GM23338 (cell line): ENCODE measurements around the gene RELN.

Experiments
- CREB1 ChIP-seq: fragments of 250-450 bp; sonication (Bioruptor Pico); IDR thresholded peaks from 2 replicates; pipeline ENCODE4 v1.5.0; 2020; ENCODE audit warnings: low read depth, mild to moderate bottlenecking, moderate library complexity
- CTCF ChIP-seq, 2 experiments: fragments of 200-600 bp in 1 of 2; sonication (generic) in 1 of 2; conservative IDR thresholded peaks; 2 replicates each; pipeline versions ENCODE4 v1.5.1 to v1.6.1; 2016 to 2017; ENCODE audit warnings: antibody characterized with exemption in 2 of 2, low read depth in 2 of 2, mild to moderate bottlenecking in 2 of 2, moderate library complexity in 1 of 2
- ETS1 ChIP-seq: IDR thresholded peaks from 2 replicates; pipeline ENCODE4 v1.6.1; 2016; ENCODE audit warnings: antibody characterized with exemption
- EZH2 ChIP-seq: fragments of 200-600 bp; sonication (generic); IDR thresholded peaks from one replicate; pipeline ENCODE4 v1.8.0; 2017; ENCODE audit warnings: antibody characterized with exemption, mild to moderate bottlenecking, low read depth; ENCODE audit not compliant: unreplicated experiment
- EZH2phosphoT487 ChIP-seq: fragments of 200-600 bp; sonication (generic); IDR thresholded peaks from one replicate; pipeline ENCODE4 v1.8.1; 2018; ENCODE audit warnings: antibody characterized with exemption; ENCODE audit not compliant: unreplicated experiment
- JUNB ChIP-seq: IDR thresholded peaks from one replicate; pipeline ENCODE4 v1.6.1; 2016; ENCODE audit warnings: antibody characterized with exemption; ENCODE audit not compliant: unreplicated experiment
- NANOG ChIP-seq: IDR thresholded peaks from 2 replicates; pipeline ENCODE4 v1.6.1; 2016; ENCODE audit warnings: antibody characterized with exemption, borderline replicate concordance
- POLR2AphosphoS5 ChIP-seq: IDR thresholded peaks from 2 replicates; pipeline ENCODE4 v1.6.1; 2016; ENCODE audit warnings: antibody characterized with exemption, low read depth
- REST ChIP-seq: IDR thresholded peaks from one replicate; pipeline ENCODE4 v1.6.1; 2018; ENCODE audit warnings: antibody characterized with exemption; ENCODE audit not compliant: unreplicated experiment
- STAT1 ChIP-seq: IDR thresholded peaks from one replicate; pipeline ENCODE4 v1.6.1; 2016; ENCODE audit warnings: antibody characterized with exemption; ENCODE audit not compliant: unreplicated experiment
- ZNF114 ChIP-seq: fragments of 250-450 bp; sonication (Bioruptor Pico); IDR thresholded peaks from 2 replicates; pipeline ENCODE4 v1.5.0; 2020; ENCODE audit warnings: mild to moderate bottlenecking, moderate library complexity
- ZNF331 ChIP-seq: fragments of 250-450 bp; sonication (Bioruptor Pico); IDR thresholded peaks from 2 replicates; pipeline ENCODE4 v1.5.0; 2020; ENCODE audit warnings: low read depth, mild to moderate bottlenecking, moderate library complexity
- ZNF462 ChIP-seq: fragments of 250-450 bp; sonication (Bioruptor Pico); IDR thresholded peaks from 2 replicates; pipeline ENCODE4 v1.5.0; 2020; ENCODE audit warnings: mild to moderate bottlenecking, moderate library complexity

- TF ChIP-seq CTCF (conservative IDR thresholded peaks at IDR 0.05; ENCODE audit: low read depth in 2 of 2) (no peak), EZH2phosphoT487 (no peak), POLR2AphosphoS5 (no peak), STAT1 (no peak), REST (no peak), JUNB (no peak), EZH2 (no peak), ZNF114 (CRISPR knock-in tag) (no peak), ETS1 (no peak), CREB1 (CRISPR knock-in tag) (no peak), ZNF462 (CRISPR knock-in tag) (no peak), NANOG (no peak), ZNF331 (CRISPR knock-in tag) (no peak)
These were observed 328.7 kb downstream of the RELN start for GRCh38 chr7:103660455-103661371.
